T-cell (primary cell): ENCODE results near the gene SCRN2. TPM values are rescaled to one million over a fixed set of nuclear protein-coding genes. Genes with fewer than 3 reads are reported as not detected.

Experiments used
- ATAC-seq, 4 experiments: fragments of 200-7000 bp in 3 of 4; fragments of 150-1000 bp in 1 of 4; cut with Tn5 transposase; replicated peaks in 1 of 4; 1 replicate in 3 of 4; 2 replicates in 1 of 4; pipeline ENCODE4 v1.10.0; 2021; ENCODE audit warnings: moderate library complexity in 3 of 4, mild to moderate bottlenecking in 2 of 4, moderate number of reproducible peaks in 1 of 4
- CTCF ChIA-PET, 2 donors: fragments of 300-600 bp; sonication (Branson Sonifier 250); formaldehyde crosslinking; loops; one replicate each; lab custom pipeline; 2022; ENCODE audit warnings: antibody characterized with exemption in 2 of 2; lab: Charles Lee
- POLR2A ChIA-PET, 2 donors: fragments of 300-600 bp; sonication (Branson Sonifier 250); formaldehyde crosslinking; loops; one replicate each; lab custom pipeline; 2022; ENCODE audit warnings: antibody characterized with exemption in 2 of 2; lab: Charles Lee
- DNase-seq, 35 experiments: peaks; one replicate each; pipeline versions ENCODE4 v3.0.0 to v3.0.0-alpha.2; 2013 to 2023
- H3K27ac ChIP-seq: one replicate; pipeline ENCODE4 v1.5.1; 2013; ENCODE audit warnings: low read length
- H3K27me3 ChIP-seq, 2 experiments: replicated peaks in 1 of 2; 1 replicate in 1 of 2; 2 replicates in 1 of 2; pipeline versions ENCODE4 v1.6.1 to v1.7.0; 2013; ENCODE audit warnings: low read length in 1 of 2, mixed read lengths in 1 of 2; ENCODE audit not compliant: control insufficient read depth in 2 of 2, insufficient read depth in 2 of 2; ENCODE audit errors: extremely low read depth in 1 of 2
- H3K36me3 ChIP-seq, 2 donors: 1 replicate in 1 of 2; 2 replicates in 1 of 2; pipeline versions ENCODE4 v1.6.1 to v1.7.0; 2013; ENCODE audit warnings: low read length in 1 of 2; ENCODE audit not compliant: control insufficient read depth in 2 of 2, insufficient read depth in 1 of 2; ENCODE audit errors: extremely low read depth in 1 of 2
- H3K4me1 ChIP-seq, 2 experiments: 1 replicate in 1 of 2; 2 replicates in 1 of 2; pipeline versions ENCODE4 v1.6.1 to v1.7.0; 2013; ENCODE audit warnings: low read length in 2 of 2, mixed read lengths in 1 of 2; ENCODE audit not compliant: insufficient read depth in 2 of 2, control insufficient read depth in 1 of 2; ENCODE audit errors: extremely low read depth in 1 of 2
- H3K4me3 ChIP-seq, 2 donors: 1 replicate in 1 of 2; 2 replicates in 1 of 2; pipeline versions ENCODE4 v1.5.1 to v1.7.0; 2013; ENCODE audit warnings: mild to moderate bottlenecking in 2 of 2, low read length in 1 of 2, moderate library complexity in 1 of 2; ENCODE audit not compliant: control insufficient read depth in 1 of 2; ENCODE audit errors: extremely low read depth in 1 of 2
- H3K9me3 ChIP-seq: 2 replicates; pipeline ENCODE4 v1.7.0; 2013
- H3K27ac Mint-ChIP-seq, 2 donors: one replicate each; pipeline ENCODE4 v1.8.0; 2020 to 2021; ENCODE audit warnings: mild to moderate bottlenecking in 2 of 2, mixed read lengths in 2 of 2
- H3K27me3 Mint-ChIP-seq, 2 donors: one replicate each; pipeline ENCODE4 v1.8.0; 2021 to 2022; ENCODE audit warnings: mixed read lengths in 2 of 2
- H3K36me3 Mint-ChIP-seq: one replicate; pipeline ENCODE4 v1.8.0; 2021; ENCODE audit warnings: mixed read lengths
- H3K4me1 Mint-ChIP-seq, 3 donors: one replicate each; pipeline ENCODE4 v1.8.0; 2020 to 2022; ENCODE audit warnings: mixed read lengths in 3 of 3, mild to moderate bottlenecking in 1 of 3
- H3K4me3 Mint-ChIP-seq, 3 donors: one replicate each; pipeline ENCODE4 v1.8.0; 2020 to 2022; ENCODE audit warnings: mild to moderate bottlenecking in 3 of 3, mixed read lengths in 3 of 3, moderate library complexity in 3 of 3
- H3K9me3 Mint-ChIP-seq, 3 donors: one replicate each; pipeline ENCODE4 v1.8.0; 2020 to 2022; ENCODE audit warnings: mixed read lengths in 3 of 3
- WGBS: methylation state at CpG from one replicate; pipeline ENCODE4 v1.1.5; 2013; ENCODE audit warnings: missing lambda C conversion rate; ENCODE audit not compliant: insufficient coverage; 5-methylcytosine and 5-hydroxymethylcytosine counted together
- total RNA-seq, 35 experiments: library from RNA in 6 of 35; stranded (reverse) in 6 of 35; fragments of 120-200 nt in 1 of 35; gene quantifications; one replicate each; pipeline versions ENCODE4 v1.2.1 to v1.2.4 and lab custom pipeline; 2013 to 2026

Gene SCRN2
- total RNA-seq, 5 donors from 2014 or later (not counting 1 experiment from before 2014, with no cell fraction given): 27.0 to 44.3 (median 40.6) TPM

GRCh38 chr17:47807421-47807820, 33.7 kb downstream of the SCRN2 start:
- no peak overlapping the region for H3K4me3 ChIP-seq
- no peak overlapping the region for H3K4me3 Mint-ChIP-seq
- H3K9me3 ChIP-seq: no peaks in the 10 kb centered on the region
- ATAC-seq (no peak), DNase-seq (peak in 1 of 35 experiments; percentile 17)
- H3K4me1 ChIP-seq: peaks cover 0 to 6% of the 10 kb centered on the region in 2 experiments
- H3K27me3 ChIP-seq: peaks cover 0 to 3% of the 10 kb centered on the region in 2 experiments
- H3K36me3 Mint-ChIP-seq: peaks cover 43% of the 10 kb centered on the region
- no peak overlapping the region for H3K27ac ChIP-seq
- ChIA-PET POLR2A (no interaction called here), CTCF (no interaction called here)
- H3K27ac Mint-ChIP-seq: no peak overlapping the region
- peaks cover 17 to 45% of the 10 kb centered on the region in 2 donors for H3K36me3 ChIP-seq
- H3K27me3 Mint-ChIP-seq: no peaks in the 10 kb centered on the region
- peaks cover 0 to 21% (median 9%) of the 10 kb centered on the region in 3 donors for H3K4me1 Mint-ChIP-seq
- 100% methylated on average over 6 of the region's 11 CpGs for WGBS
- H3K9me3 Mint-ChIP-seq: no peaks in the 10 kb centered on the region

- peaks cover 17 to 40% of the 10 kb centered on the region in 2 donors for H3K36me3 ChIP-seq
- no peaks in the 10 kb centered on the region for H3K9me3 ChIP-seq
- ATAC-seq (no peak), DNase-seq (no peak)
- H3K4me1 Mint-ChIP-seq: peaks cover 0 to 20% (median 9%) of the 10 kb centered on the region in 3 donors
- no peaks in the 10 kb centered on the region for H3K27me3 Mint-ChIP-seq
- no peaks in the 10 kb centered on the region for H3K9me3 Mint-ChIP-seq
- H3K36me3 Mint-ChIP-seq: peaks cover 39% of the 10 kb centered on the region
- no peak overlapping the region for H3K4me3 ChIP-seq
- H3K4me3 Mint-ChIP-seq: no peak overlapping the region
- no peak overlapping the region for H3K27ac Mint-ChIP-seq
- CTCF ChIA-PET: no interaction called here
- H3K4me1 ChIP-seq: peaks cover 0 to 11% of the 10 kb centered on the region in 2 experiments
- WGBS: 98% methylated on average over 9 of the region's 9 CpGs
- H3K27ac ChIP-seq: no peak overlapping the region
- H3K27me3 ChIP-seq: peaks cover 0 to 3% of the 10 kb centered on the region in 2 experiments
- POLR2A ChIA-PET: no interaction called here
Measured at GRCh38 chr17:47806913-47807255, 34.2 kb downstream of the SCRN2 start.

GRCh38 chr17:47806026-47806912, 34.8 kb downstream of the SCRN2 start:
- H3K27me3 Mint-ChIP-seq: no peaks in the 10 kb centered on the region
- H3K27ac ChIP-seq: no peak overlapping the region
- no peak overlapping the region for H3K4me3 ChIP-seq
- peaks cover 33% of the 10 kb centered on the region for H3K36me3 Mint-ChIP-seq
- peaks cover 0 to 7% of the 10 kb centered on the region in 2 experiments for H3K27me3 ChIP-seq
- ChIA-PET POLR2A (no interaction called here), CTCF (no interaction called here)
- no peak overlapping the region for H3K27ac Mint-ChIP-seq
- H3K9me3 Mint-ChIP-seq: no peaks in the 10 kb centered on the region
- 92% methylated on average over 2 of the region's 16 CpGs for WGBS
- H3K36me3 ChIP-seq: peaks cover 17 to 35% of the 10 kb centered on the region in 2 donors
- peaks cover 0 to 14% (median 9%) of the 10 kb centered on the region in 3 donors for H3K4me1 Mint-ChIP-seq
- ATAC-seq (no peak), DNase-seq (no peak)
- H3K9me3 ChIP-seq: no peaks in the 10 kb centered on the region
- H3K4me3 Mint-ChIP-seq: no peak overlapping the region
- peaks cover 0 to 11% of the 10 kb centered on the region in 2 experiments for H3K4me1 ChIP-seq

- H3K4me1 Mint-ChIP-seq: no peaks in the 10 kb centered on the region
- peaks cover 0 to 6% of the 10 kb centered on the region in 2 experiments for H3K4me1 ChIP-seq
- H3K27me3 Mint-ChIP-seq: no peaks in the 10 kb centered on the region
- peaks cover 11 to 22% of the 10 kb centered on the region in 2 donors for H3K36me3 ChIP-seq
- no peak for ATAC-seq
- no peak for DNase-seq
- 73% methylated on average over 3 of the region's 3 CpGs for WGBS
- H3K27ac ChIP-seq: no peak overlapping the region
- no peaks in the 10 kb centered on the region for H3K9me3 Mint-ChIP-seq
- no peak overlapping the region for H3K27ac Mint-ChIP-seq
- POLR2A ChIA-PET: interaction anchor here (0.6 to 0.7 kb wide), 2 partner anchors 19 to 153 kb away, joined by 3 to 4 read pairs; no protein-coding TSS in a partner anchor
- H3K9me3 ChIP-seq: no peaks in the 10 kb centered on the region
- CTCF ChIA-PET: no interaction called here
- peaks cover 21% of the 10 kb centered on the region for H3K36me3 Mint-ChIP-seq
- no peak overlapping the region for H3K4me3 ChIP-seq
- no peak overlapping the region for H3K4me3 Mint-ChIP-seq
- peaks cover 0 to 7% of the 10 kb centered on the region in 2 experiments for H3K27me3 ChIP-seq
Measured at GRCh38 chr17:47804461-47804860, 36.6 kb downstream of the SCRN2 start.

GRCh38 chr17:47803751-47804150, 37.3 kb downstream of the SCRN2 start:
- no peak for ATAC-seq
- Histone ChIP-seq H3K4me1 (peaks cover 0 to 6% of the 10 kb centered on the region in 2 experiments), H3K36me3 (peaks cover 5 to 15% of the 10 kb centered on the region in 2 donors), H3K27me3 (peaks cover 0 to 9% of the 10 kb centered on the region in 2 experiments), H3K27ac (no peak overlapping the region), H3K9me3 (no peaks in the 10 kb centered on the region), H3K4me3 (no peak overlapping the region)
- H3K36me3 Mint-ChIP-seq: peaks cover 15% of the 10 kb centered on the region
- ChIA-PET CTCF (no interaction called here), POLR2A (interaction anchor here in 1 of 2 donors (0.7 kb wide), 1 partner anchor 19 kb away, joined by 4 read pairs; no protein-coding TSS in a partner anchor)
- H3K27me3 Mint-ChIP-seq: no peaks in the 10 kb centered on the region
- H3K4me1 Mint-ChIP-seq: no peaks in the 10 kb centered on the region
- no peak for DNase-seq
- H3K9me3 Mint-ChIP-seq: no peaks in the 10 kb centered on the region
- WGBS: 73% methylated on average over 5 of the region's 6 CpGs
- no peak overlapping the region for H3K27ac Mint-ChIP-seq
- no peak overlapping the region for H3K4me3 Mint-ChIP-seq

- H3K9me3 Mint-ChIP-seq: no peaks in the 10 kb centered on the region
- DNase-seq (no peak), ATAC-seq (no peak)
- Histone ChIP-seq H3K27ac (no peak overlapping the region), H3K4me3 (no peak overlapping the region), H3K27me3 (peaks cover 0 to 10% of the 10 kb centered on the region in 2 experiments), H3K9me3 (no peaks in the 10 kb centered on the region), H3K4me1 (peaks cover 0 to 6% of the 10 kb centered on the region in 2 experiments), H3K36me3 (peaks cover 1 to 10% of the 10 kb centered on the region in 2 donors)
- WGBS: 0% methylated on average over 2 of the region's 5 CpGs
- H3K27me3 Mint-ChIP-seq: peaks cover 0 to 3% of the 10 kb centered on the region in 2 donors
- no peak overlapping the region for H3K27ac Mint-ChIP-seq
- CTCF ChIA-PET: no interaction called here
- POLR2A ChIA-PET: no interaction called here
- H3K36me3 Mint-ChIP-seq: peaks cover 11% of the 10 kb centered on the region
- no peak overlapping the region for H3K4me3 Mint-ChIP-seq
- no peaks in the 10 kb centered on the region for H3K4me1 Mint-ChIP-seq
Measured at GRCh38 chr17:47803201-47803600, 37.9 kb downstream of the SCRN2 start.
